GM13977 (cell line): ENCODE results near the gene ABTB2.

ENCODE experiments used
- DNase-seq: peaks from one replicate; pipeline ENCODE4 v3.0.0; 2012; ENCODE audit warnings: low spot score
- in situ Hi-C: fragments of 300-500 bp; cut with MboI; formaldehyde crosslinking; loops from one replicate; pipeline ENCODE4 v1.12.0; 2022; ENCODE audit warnings: low sequenced_read_pairs, low pct_unique_long_range_greater_than_20kb, mixed read lengths, inconsistent platforms; ENCODE audit not compliant: unreplicated experiment
- TF ChIP-seq, protein P1 (sequence below): IDR thresholded peaks from 2 replicates; pipeline ENCODE4 v1.5.1; 2012; ENCODE audit warnings: mild to moderate bottlenecking, control low read depth; ENCODE audit not compliant: insufficient read depth; ENCODE audit errors: extremely low read depth, missing control alignments

Gene ABTB2

GRCh38 chr11:34165786-34166555 is 191.8 kb downstream of the ABTB2 start:
- in situ Hi-C loops: no loop called here
- TF ChIP-seq, protein P1, sequence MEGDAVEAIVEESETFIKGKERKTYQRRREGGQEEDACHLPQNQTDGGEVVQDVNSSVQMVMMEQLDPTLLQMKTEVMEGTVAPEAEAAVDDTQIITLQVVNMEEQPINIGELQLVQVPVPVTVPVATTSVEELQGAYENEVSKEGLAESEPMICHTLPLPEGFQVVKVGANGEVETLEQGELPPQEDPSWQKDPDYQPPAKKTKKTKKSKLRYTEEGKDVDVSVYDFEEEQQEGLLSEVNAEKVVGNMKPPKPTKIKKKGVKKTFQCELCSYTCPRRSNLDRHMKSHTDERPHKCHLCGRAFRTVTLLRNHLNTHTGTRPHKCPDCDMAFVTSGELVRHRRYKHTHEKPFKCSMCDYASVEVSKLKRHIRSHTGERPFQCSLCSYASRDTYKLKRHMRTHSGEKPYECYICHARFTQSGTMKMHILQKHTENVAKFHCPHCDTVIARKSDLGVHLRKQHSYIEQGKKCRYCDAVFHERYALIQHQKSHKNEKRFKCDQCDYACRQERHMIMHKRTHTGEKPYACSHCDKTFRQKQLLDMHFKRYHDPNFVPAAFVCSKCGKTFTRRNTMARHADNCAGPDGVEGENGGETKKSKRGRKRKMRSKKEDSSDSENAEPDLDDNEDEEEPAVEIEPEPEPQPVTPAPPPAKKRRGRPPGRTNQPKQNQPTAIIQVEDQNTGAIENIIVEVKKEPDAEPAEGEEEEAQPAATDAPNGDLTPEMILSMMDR: no peak
- DNase-seq: no peak

DNA sequence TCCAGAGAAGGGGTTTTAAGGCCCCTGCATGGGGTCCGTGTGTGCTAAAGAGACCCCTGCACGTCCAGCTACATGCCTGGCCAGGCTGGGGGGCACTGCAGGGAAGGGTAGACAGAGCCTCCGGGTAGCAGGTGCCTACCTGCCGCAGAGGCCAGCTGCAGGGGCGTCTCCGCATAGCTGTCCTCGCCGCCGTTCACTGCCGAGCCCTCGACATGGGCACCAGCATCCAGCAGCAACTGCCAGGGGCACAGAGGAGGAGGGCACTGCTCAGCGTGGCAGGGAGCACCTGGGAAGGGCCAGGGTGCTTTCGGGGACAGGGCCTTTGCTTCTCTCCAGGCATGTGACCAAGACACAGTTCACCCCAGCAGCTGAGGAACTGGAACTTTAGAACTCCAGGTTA is 192.7 kb downstream of the ABTB2 start:
- TF ChIP-seq, protein P1: no peak
- in situ Hi-C loops: no loop called here
- DNase-seq: no peak

DNA sequence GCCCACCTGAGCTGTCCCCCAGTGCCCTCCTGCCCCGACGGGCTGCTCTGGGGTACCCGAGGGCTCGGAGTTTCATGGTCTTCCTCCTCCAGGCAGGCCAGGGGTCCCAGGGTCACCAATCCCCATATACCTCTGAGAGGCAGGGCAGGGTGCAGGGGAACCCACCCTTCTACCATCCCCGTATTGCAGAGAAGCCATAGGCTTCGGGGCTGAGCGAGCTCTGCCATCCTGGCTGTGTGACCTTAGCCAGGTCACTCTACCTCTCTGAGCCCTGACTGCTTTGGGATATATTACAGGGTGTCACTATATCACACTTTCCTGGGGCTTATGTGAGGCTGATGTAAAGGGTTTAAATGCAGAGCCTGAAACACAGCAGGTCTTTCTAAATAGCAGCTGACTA is 195.0 kb downstream of the ABTB2 start:
- in situ Hi-C loops: no loop called here
- TF ChIP-seq, protein P1: no peak
- no peak for DNase-seq

DNA sequence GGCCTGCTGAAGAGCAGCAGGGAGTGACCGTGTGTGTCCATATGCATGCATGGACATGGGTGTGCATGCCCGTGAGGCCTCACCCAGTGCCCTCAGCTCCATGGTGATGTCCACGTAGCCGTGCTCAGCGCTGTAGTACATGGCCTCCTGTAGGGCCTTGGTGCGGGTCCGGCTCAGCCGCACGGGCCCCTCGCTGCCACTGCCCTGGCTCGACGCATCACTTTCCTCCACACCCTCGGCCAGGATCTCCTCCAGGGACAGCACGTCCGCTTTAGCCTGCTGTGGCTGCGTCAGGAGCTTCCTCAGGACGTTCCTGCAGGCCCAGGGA is 195.4 kb downstream of the ABTB2 start:
- in situ Hi-C loops: no loop called here
- TF ChIP-seq, protein P1: no peak
- DNase-seq: no peak

GRCh38 chr11:34161812-34162492 is 195.9 kb downstream of the ABTB2 start:
- in situ Hi-C loops: no loop called here
- peak; percentile 68 for DNase-seq
- TF ChIP-seq, protein P1: no peak

GRCh38 chr11:34161361-34161760 is 196.4 kb downstream of the ABTB2 start:
- in situ Hi-C loops: no loop called here
- DNase-seq: no peak
- TF ChIP-seq, protein P1: no peak
